Neural cell (in vitro differentiated cells): ENCODE results near the gene NUDT9. TPM values are rescaled to one million over a fixed set of nuclear protein-coding genes. Genes with fewer than 3 reads are reported as not detected.

Experiments used
- H2AFZ ChIP-seq: fragments of 200-600, 300-800 bp; sonication (generic), shearing (Covaris generic); 2 replicates; pipeline ENCODE4 v1.6.0; 2014; ENCODE audit warnings: low read depth, mild to moderate bottlenecking, antibody characterized with exemption, low read length, moderate library complexity
- H3F3A ChIP-seq: fragments of 200-600 bp; shearing (Covaris generic); 2 replicates; pipeline ENCODE4 v1.6.1; 2016; ENCODE audit warnings: mild to moderate bottlenecking, moderate library complexity, mixed read lengths, antibody characterized with exemption, low read length; ENCODE audit not compliant: insufficient read depth, poor library complexity, severe bottlenecking
- H3K27ac ChIP-seq: fragments of 200-600, 300-800 bp; sonication (generic), shearing (Covaris generic); 2 replicates; pipeline ENCODE4 v1.5.1; 2014; ENCODE audit warnings: mild to moderate bottlenecking, low read length, moderate library complexity
- H3K27me3 ChIP-seq: fragments of 300-800, 200-600 bp; sonication (generic), shearing (Covaris generic); 2 replicates; pipeline ENCODE4 v1.6.0; 2014; ENCODE audit warnings: mild to moderate bottlenecking, low read depth, low read length, moderate library complexity; ENCODE audit not compliant: insufficient read depth
- H3K36me3 ChIP-seq: fragments of 300-800, 200-600 bp; sonication (generic), shearing (Covaris generic); 2 replicates; pipeline ENCODE4 v1.5.1; 2014; ENCODE audit warnings: mild to moderate bottlenecking, antibody characterized with exemption, low read length, moderate library complexity; ENCODE audit not compliant: insufficient read depth
- H3K4me2 ChIP-seq: fragments of 300-800, 200-600 bp; sonication (generic), shearing (Covaris generic); 2 replicates; pipeline ENCODE4 v1.6.0; 2014; ENCODE audit warnings: mild to moderate bottlenecking, low read length
- H3K4me3 ChIP-seq: fragments of 300-800, 200-600 bp; sonication (generic), shearing (Covaris generic); 2 replicates; pipeline ENCODE4 v1.5.1; 2014; ENCODE audit warnings: mild to moderate bottlenecking, low read length, moderate library complexity
- H3K79me2 ChIP-seq: fragments of 200-600 bp; shearing (Covaris generic); replicated peaks from 2 replicates; pipeline ENCODE4 v1.6.0; 2014; ENCODE audit warnings: mild to moderate bottlenecking, low read length, moderate library complexity; ENCODE audit not compliant: insufficient read depth
- H3K9ac ChIP-seq: fragments of 300-800, 200-600 bp; sonication (generic), shearing (Covaris generic); 2 replicates; pipeline ENCODE4 v1.6.1; 2016; ENCODE audit warnings: mild to moderate bottlenecking, low read length, mixed read lengths
- H3K9me2 ChIP-seq: fragments of 200-600 bp; shearing (Covaris generic); 2 replicates; pipeline ENCODE4 v1.6.1; 2016; ENCODE audit warnings: mild to moderate bottlenecking, low read length, mixed read lengths; ENCODE audit not compliant: insufficient read depth
- H3K9me3 ChIP-seq: fragments of 200-600, 300-800 bp; sonication (generic), shearing (Covaris generic); 2 replicates; pipeline ENCODE4 v1.6.1; 2016; ENCODE audit warnings: mild to moderate bottlenecking, mixed run types, low read length, moderate library complexity, mixed read lengths
- H4K20me1 ChIP-seq: fragments of 200-600 bp; shearing (Covaris generic); 2 replicates; pipeline ENCODE4 v1.6.1; 2016; ENCODE audit warnings: mild to moderate bottlenecking, mixed run types; ENCODE audit not compliant: insufficient read depth
- EP300 ChIP-seq: fragments of 450-650 bp; conservative IDR thresholded peaks from 2 replicates; pipeline ENCODE4 v1.6.1; 2014; ENCODE audit warnings: antibody characterized with exemption, mild to moderate bottlenecking, moderate library complexity; ENCODE audit not compliant: poor library complexity, severe bottlenecking
- EZH2 ChIP-seq: fragments of 200-600, 300-800 bp; shearing (Covaris generic), sonication (generic); IDR thresholded peaks from 2 replicates; pipeline ENCODE4 v1.6.1; 2014; ENCODE audit warnings: antibody characterized with exemption, low read length, borderline replicate concordance, mild to moderate bottlenecking; ENCODE audit not compliant: insufficient read depth, poor library complexity, severe bottlenecking
- MXI1 ChIP-seq: fragments of 450-650 bp; conservative IDR thresholded peaks from 2 replicates; pipeline ENCODE4 v1.6.1; 2014; ENCODE audit warnings: antibody characterized with exemption, mild to moderate bottlenecking; ENCODE audit not compliant: poor library complexity, severe bottlenecking
- POLR2AphosphoS5 ChIP-seq: IDR thresholded peaks from 2 replicates; pipeline ENCODE4 v1.6.1; 2012
- RAD21 ChIP-seq: fragments of 450-650 bp; conservative IDR thresholded peaks from 2 replicates; pipeline ENCODE4 v1.6.1; 2014; ENCODE audit warnings: antibody characterized with exemption, mild to moderate bottlenecking, moderate library complexity
- SMC3 ChIP-seq: fragments of 450-650 bp; conservative IDR thresholded peaks from 2 replicates; pipeline ENCODE4 v1.6.1; 2014; ENCODE audit warnings: antibody characterized with exemption, mild to moderate bottlenecking, moderate library complexity; ENCODE audit not compliant: poor library complexity
- TAF1 ChIP-seq: IDR thresholded peaks from 2 replicates; pipeline ENCODE4 v1.6.1; 2012; ENCODE audit warnings: low read depth
- polyA plus RNA-seq: library from polyadenylated mRNA; depleted of rRNA; stranded (reverse); fragments of >200 nt; gene quantifications from 2 replicates; pipeline ENCODE4 v1.2.3, GENCODE V29; 2014
- TF ChIP-seq, protein P1 (sequence below): fragments of 450-650 bp; IDR thresholded peaks from 2 replicates; pipeline ENCODE4 v1.5.1; 2014; ENCODE audit warnings: antibody characterized with exemption, mild to moderate bottlenecking, moderate library complexity; ENCODE audit not compliant: poor library complexity, severe bottlenecking
- TF ChIP-seq, protein P2 (sequence below): IDR thresholded peaks from 2 replicates; pipeline ENCODE4 v1.6.1; 2012; ENCODE audit warnings: borderline replicate concordance

The NUDT9 gene
- polyA plus RNA-seq, 1 donor from 2014 or later, result 25.5 TPM

- no peaks in the 10 kb centered on the region for H3K36me3 ChIP-seq
- H3K9me2 ChIP-seq, result no peaks in the 10 kb centered on the region
- no peak overlapping the region for H3K9ac ChIP-seq
- no peak overlapping the region for H2AFZ ChIP-seq
- no peak overlapping the region for H3K27ac ChIP-seq
- TF ChIP-seq EP300, result no peak
- TF ChIP-seq RAD21, result no peak
- TF ChIP-seq SMC3, result no peak
- no peak for TF ChIP-seq POLR2AphosphoS5
- TF ChIP-seq, protein P1, sequence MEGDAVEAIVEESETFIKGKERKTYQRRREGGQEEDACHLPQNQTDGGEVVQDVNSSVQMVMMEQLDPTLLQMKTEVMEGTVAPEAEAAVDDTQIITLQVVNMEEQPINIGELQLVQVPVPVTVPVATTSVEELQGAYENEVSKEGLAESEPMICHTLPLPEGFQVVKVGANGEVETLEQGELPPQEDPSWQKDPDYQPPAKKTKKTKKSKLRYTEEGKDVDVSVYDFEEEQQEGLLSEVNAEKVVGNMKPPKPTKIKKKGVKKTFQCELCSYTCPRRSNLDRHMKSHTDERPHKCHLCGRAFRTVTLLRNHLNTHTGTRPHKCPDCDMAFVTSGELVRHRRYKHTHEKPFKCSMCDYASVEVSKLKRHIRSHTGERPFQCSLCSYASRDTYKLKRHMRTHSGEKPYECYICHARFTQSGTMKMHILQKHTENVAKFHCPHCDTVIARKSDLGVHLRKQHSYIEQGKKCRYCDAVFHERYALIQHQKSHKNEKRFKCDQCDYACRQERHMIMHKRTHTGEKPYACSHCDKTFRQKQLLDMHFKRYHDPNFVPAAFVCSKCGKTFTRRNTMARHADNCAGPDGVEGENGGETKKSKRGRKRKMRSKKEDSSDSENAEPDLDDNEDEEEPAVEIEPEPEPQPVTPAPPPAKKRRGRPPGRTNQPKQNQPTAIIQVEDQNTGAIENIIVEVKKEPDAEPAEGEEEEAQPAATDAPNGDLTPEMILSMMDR, result no peak
- TF ChIP-seq EZH2, result no peak
- no peak for TF ChIP-seq TAF1
- TF ChIP-seq, protein P2, sequence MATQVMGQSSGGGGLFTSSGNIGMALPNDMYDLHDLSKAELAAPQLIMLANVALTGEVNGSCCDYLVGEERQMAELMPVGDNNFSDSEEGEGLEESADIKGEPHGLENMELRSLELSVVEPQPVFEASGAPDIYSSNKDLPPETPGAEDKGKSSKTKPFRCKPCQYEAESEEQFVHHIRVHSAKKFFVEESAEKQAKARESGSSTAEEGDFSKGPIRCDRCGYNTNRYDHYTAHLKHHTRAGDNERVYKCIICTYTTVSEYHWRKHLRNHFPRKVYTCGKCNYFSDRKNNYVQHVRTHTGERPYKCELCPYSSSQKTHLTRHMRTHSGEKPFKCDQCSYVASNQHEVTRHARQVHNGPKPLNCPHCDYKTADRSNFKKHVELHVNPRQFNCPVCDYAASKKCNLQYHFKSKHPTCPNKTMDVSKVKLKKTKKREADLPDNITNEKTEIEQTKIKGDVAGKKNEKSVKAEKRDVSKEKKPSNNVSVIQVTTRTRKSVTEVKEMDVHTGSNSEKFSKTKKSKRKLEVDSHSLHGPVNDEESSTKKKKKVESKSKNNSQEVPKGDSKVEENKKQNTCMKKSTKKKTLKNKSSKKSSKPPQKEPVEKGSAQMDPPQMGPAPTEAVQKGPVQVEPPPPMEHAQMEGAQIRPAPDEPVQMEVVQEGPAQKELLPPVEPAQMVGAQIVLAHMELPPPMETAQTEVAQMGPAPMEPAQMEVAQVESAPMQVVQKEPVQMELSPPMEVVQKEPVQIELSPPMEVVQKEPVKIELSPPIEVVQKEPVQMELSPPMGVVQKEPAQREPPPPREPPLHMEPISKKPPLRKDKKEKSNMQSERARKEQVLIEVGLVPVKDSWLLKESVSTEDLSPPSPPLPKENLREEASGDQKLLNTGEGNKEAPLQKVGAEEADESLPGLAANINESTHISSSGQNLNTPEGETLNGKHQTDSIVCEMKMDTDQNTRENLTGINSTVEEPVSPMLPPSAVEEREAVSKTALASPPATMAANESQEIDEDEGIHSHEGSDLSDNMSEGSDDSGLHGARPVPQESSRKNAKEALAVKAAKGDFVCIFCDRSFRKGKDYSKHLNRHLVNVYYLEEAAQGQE, result no peak
- TF ChIP-seq MXI1, result no peak
- H3K27me3 ChIP-seq, result no peaks in the 10 kb centered on the region
- no peaks in the 10 kb centered on the region for H3K9me3 ChIP-seq
- H4K20me1 ChIP-seq, result no peaks in the 10 kb centered on the region
- no peak overlapping the region for H3K4me3 ChIP-seq
- no peaks in the 10 kb centered on the region for H3K79me2 ChIP-seq
- no peaks in the 10 kb centered on the region for H3F3A ChIP-seq
- no peak overlapping the region for H3K4me2 ChIP-seq
Measured at GRCh38 chr4:87377816-87378215, 44.6 kb upstream of the NUDT9 start.

DNA sequence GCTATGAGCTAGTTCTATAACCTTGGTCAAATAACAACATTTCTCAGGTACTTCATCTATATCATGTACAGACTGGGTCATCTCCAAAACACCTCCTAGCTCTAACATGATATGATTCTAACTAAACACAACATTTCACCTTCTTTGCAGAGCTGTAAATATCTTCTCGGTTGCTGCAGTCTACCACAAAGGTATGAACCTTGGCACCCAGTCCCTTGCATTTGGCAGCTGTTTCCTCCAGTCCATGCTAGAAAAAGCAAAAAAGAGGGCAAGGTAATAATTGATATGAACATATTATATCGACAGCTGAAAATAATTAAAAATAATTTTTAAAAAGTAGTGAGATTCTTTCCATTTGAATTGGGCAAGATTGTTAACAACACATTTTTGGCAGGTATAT, 40.3 kb upstream of the NUDT9 start:
- Histone ChIP-seq H3K4me2 (no peak overlapping the region), H3F3A (no peaks in the 10 kb centered on the region), H3K27me3 (no peaks in the 10 kb centered on the region), H3K79me2 (no peaks in the 10 kb centered on the region), H3K9me2 (no peaks in the 10 kb centered on the region), H3K4me3 (no peak overlapping the region), H3K9me3 (no peaks in the 10 kb centered on the region), H3K9ac (no peak overlapping the region), H2AFZ (no peak overlapping the region), H3K36me3 (no peaks in the 10 kb centered on the region), H4K20me1 (no peaks in the 10 kb centered on the region), H3K27ac (no peak overlapping the region)
- TF ChIP-seq MXI1, result no peak
- TF ChIP-seq SMC3, result no peak
- no peak for TF ChIP-seq POLR2AphosphoS5
- no peak for TF ChIP-seq EP300
- TF ChIP-seq, protein P2, result no peak
- no peak for TF ChIP-seq TAF1
- TF ChIP-seq, protein P1, result no peak
- TF ChIP-seq RAD21, result no peak
- TF ChIP-seq EZH2, result no peak
